ENCODE data around the gene C2CD2L. TPM values are rescaled to one million over a fixed set of nuclear protein-coding genes. Genes with fewer than 3 reads are reported as not detected.

The C2CD2L gene
- total and polyA plus RNA-seq, 2 of the 13 experiments (the other 11 are each of a cell fraction or from before 2014, with no cell fraction given): 3.7 to 5.5 TPM

DNA sequence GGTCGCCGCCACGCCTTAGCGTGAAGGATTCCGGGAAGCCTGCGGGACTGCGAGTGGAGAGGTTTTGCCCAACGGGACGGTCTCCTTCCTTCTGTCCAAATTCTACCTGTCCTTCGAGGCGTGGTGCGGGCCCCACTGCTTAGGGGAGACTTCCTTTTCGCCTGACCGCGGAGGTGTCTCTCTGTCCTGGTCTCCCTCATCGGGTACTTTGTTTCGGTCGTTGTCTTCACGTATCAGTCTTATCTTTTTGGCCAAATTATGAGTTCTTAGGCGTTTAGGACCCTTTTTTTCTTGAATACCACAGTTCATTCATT is 14.6 kb downstream of the C2CD2L start:
- H3K9ac ChIP-seq (ENCODE audit: insufficient read depth, low read depth, low read length): peak overlapping the region; percentile 90
- ChIA-PET CTCF (ENCODE audit: low intra/inter-chr PET ratio, low total read pairs) (no interaction called here), POLR2A (interaction anchor here (0.7 to 3.3 kb wide), 20 partner anchors 9 to 249 kb away, joined by 3 to 75 read pairs (median 6); partner anchors contain the start of genes C1QTNF5, C2CD2L, CBL and DPAGT1)
- H3K36me3 ChIP-seq (replicated peaks in 1 of 2; ENCODE audit: control insufficient read depth in 1 of 2, insufficient read depth in 2 of 2, low read length in 2 of 2): 0 out of 5 replicates have a peak, but pooled peaks cover 0 to 7% of the 10 kb centered on the region in 2 experiments
- peaks cover 18% of the 10 kb centered on the region for H3K79me2 ChIP-seq (ENCODE audit: insufficient read depth, low read length)
- peak overlapping the region; percentile 74 for H3K4me2 ChIP-seq (ENCODE audit: low read depth, low read length)
- H3K4me3 ChIP-seq (replicated peaks in 1 of 3; ENCODE audit: insufficient read depth in 1 of 3, low read depth in 2 of 3, low read length in 3 of 3): peak overlapping the region; percentile 81 to 98 (median 84)
- H4K20me1 ChIP-seq (ENCODE audit: insufficient read depth, low read length): no peaks in the 10 kb centered on the region
- WGBS (ENCODE audit: low lambda C conversion rate): 1% methylated on average over 11 of the region's 20 CpGs
- no peaks in the 10 kb centered on the region for H3K9me3 ChIP-seq (ENCODE audit: low read length)
- H2AFZ ChIP-seq (ENCODE audit: low read length): peak overlapping the region; percentile 76
- TSS peak; percentile 81 for BruUV-seq (replicated peaks)
- FAIRE-seq (no peak), ATAC-seq (no peak), DNase-seq (ENCODE audit: low spot score) (no peak)
- in situ Hi-C loops (cut with HindIII; ENCODE audit: extremely low pct_ligation_motif_present, low pct_unique_long_range_greater_than_20kb): no loop called here
- intact Hi-C loops (cut with micrococcal nuclease; ENCODE audit: unreplicated experiment): loop anchor here (2.0 kb wide), 1 partner anchor 21 kb away; the partner anchor contains the start of gene DPAGT1
- peak overlapping the region; percentile 55 for H3K27ac ChIP-seq (ENCODE audit: extremely low read length, insufficient read depth, low read length)
- H3K4me1 ChIP-seq (ENCODE audit: insufficient read depth, low read length): peaks cover 36% of the 10 kb centered on the region
- no peaks in the 10 kb centered on the region; a peak in 1 of 5 replicates for H3K27me3 ChIP-seq (ENCODE audit: control insufficient read depth in 1 of 2, insufficient read depth in 2 of 2, low read length in 2 of 2)
- TF ChIP-seq CEBPG (CRISPR knock-in tag; IDR thresholded peaks at IDR 0.05) (no peak), ZNF549 (CRISPR knock-in tag; IDR thresholded peaks at IDR 0.05) (no peak), ESRRA (CRISPR knock-in tag; IDR thresholded peaks at IDR 0.05; ENCODE audit: low read depth) (no peak), HOXA9 (CRISPR knock-in tag; IDR thresholded peaks at IDR 0.05; ENCODE audit: borderline replicate concordance) (no peak), TBX2 (CRISPR knock-in tag; IDR thresholded peaks at IDR 0.05; ENCODE audit: borderline replicate concordance) (no peak; the same call in 1 of the 2 replicates), DDIT3 (CRISPR knock-in tag; IDR thresholded peaks at IDR 0.05) (no peak), ATRX (CRISPR knock-in tag; IDR thresholded peaks at IDR 0.05; ENCODE audit: borderline replicate concordance) (no peak), NFIB (CRISPR knock-in tag; IDR thresholded peaks at IDR 0.05; ENCODE audit: borderline replicate concordance) (no peak), ZNF737 (CRISPR knock-in tag; IDR thresholded peaks at IDR 0.05; ENCODE audit: borderline replicate concordance) (0 out of 2 replicates have a peak, but pooled peaks have one; percentile 32), ZNF317 (CRISPR knock-in tag; IDR thresholded peaks at IDR 0.05) (no peak), ZKSCAN8 (CRISPR knock-in tag; IDR thresholded peaks at IDR 0.05; ENCODE audit: borderline replicate concordance) (no peak), ZNF138 (CRISPR knock-in tag; IDR thresholded peaks at IDR 0.05; ENCODE audit: low read depth) (no peak), MXD1 (CRISPR knock-in tag; IDR thresholded peaks at IDR 0.05) (0 out of 2 replicates have a peak, but pooled peaks have one; percentile 16), ZFP36 (IDR thresholded peaks at IDR 0.05; ENCODE audit: borderline replicate concordance, low read depth, low read length, partially characterized antibody) (no peak), PBX2 (CRISPR knock-in tag; IDR thresholded peaks at IDR 0.05) (no peak), ZNF772 (CRISPR knock-in tag; IDR thresholded peaks at IDR 0.05) (no peak), ZNF672 (CRISPR knock-in tag; IDR thresholded peaks at IDR 0.05) (no peak)
- TF ChIP-seq, protein P1, sequence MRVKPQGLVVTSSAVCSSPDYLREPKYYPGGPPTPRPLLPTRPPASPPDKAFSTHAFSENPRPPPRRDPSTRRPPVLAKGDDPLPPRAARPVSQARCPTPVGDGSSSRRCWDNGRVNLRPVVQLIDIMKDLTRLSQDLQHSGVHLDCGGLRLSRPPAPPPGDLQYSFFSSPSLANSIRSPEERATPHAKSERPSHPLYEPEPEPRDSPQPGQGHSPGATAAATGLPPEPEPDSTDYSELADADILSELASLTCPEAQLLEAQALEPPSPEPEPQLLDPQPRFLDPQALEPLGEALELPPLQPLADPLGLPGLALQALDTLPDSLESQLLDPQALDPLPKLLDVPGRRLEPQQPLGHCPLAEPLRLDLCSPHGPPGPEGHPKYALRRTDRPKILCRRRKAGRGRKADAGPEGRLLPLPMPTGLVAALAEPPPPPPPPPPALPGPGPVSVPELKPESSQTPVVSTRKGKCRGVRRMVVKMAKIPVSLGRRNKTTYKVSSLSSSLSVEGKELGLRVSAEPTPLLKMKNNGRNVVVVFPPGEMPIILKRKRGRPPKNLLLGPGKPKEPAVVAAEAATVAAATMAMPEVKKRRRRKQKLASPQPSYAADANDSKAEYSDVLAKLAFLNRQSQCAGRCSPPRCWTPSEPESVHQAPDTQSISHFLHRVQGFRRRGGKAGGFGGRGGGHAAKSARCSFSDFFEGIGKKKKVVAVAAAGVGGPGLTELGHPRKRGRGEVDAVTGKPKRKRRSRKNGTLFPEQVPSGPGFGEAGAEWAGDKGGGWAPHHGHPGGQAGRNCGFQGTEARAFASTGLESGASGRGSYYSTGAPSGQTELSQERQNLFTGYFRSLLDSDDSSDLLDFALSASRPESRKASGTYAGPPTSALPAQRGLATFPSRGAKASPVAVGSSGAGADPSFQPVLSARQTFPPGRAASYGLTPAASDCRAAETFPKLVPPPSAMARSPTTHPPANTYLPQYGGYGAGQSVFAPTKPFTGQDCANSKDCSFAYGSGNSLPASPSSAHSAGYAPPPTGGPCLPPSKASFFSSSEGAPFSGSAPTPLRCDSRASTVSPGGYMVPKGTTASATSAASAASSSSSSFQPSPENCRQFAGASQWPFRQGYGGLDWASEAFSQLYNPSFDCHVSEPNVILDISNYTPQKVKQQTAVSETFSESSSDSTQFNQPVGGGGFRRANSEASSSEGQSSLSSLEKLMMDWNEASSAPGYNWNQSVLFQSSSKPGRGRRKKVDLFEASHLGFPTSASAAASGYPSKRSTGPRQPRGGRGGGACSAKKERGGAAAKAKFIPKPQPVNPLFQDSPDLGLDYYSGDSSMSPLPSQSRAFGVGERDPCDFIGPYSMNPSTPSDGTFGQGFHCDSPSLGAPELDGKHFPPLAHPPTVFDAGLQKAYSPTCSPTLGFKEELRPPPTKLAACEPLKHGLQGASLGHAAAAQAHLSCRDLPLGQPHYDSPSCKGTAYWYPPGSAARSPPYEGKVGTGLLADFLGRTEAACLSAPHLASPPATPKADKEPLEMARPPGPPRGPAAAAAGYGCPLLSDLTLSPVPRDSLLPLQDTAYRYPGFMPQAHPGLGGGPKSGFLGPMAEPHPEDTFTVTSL (CRISPR knock-in tag; IDR thresholded peaks at IDR 0.05; ENCODE audit: borderline replicate concordance): no peak

All from HepG2 (cell line).